Measurements from ENCODE around the gene VRK1.

GRCh38 chr14:96782436-96782835 lies 14.7 kb upstream of the VRK1 start:
- no peak for TF ChIP-seq CTCF (IDR thresholded peaks at IDR 0.05)
- TF ChIP-seq POLR2A (IDR thresholded peaks at IDR 0.05), result no peak

Data from stomach (tissue), 4 donors.